Stimulated activated CD8-positive, alpha-beta memory T cell treated with anti-CD3 and anti-CD28 coated beads, Interleukin-12 subunit alpha, Interleukin-12 subunit beta, amount 100 ng/mL, for 24 hours (primary cell): ENCODE measurements around the gene ZNF354C.

Source experiments
- DNase-seq: peaks from one replicate; pipeline ENCODE4 v3.0.0-alpha.2; 2020; ENCODE audit errors: extremely low read depth

ZNF354C gene

GRCh38 chr5:179127136-179128040 lies 67.2 kb downstream of the ZNF354C start:
- DNase-seq = no peak

GRCh38 chr5:179128041-179128365 lies 67.8 kb downstream of the ZNF354C start:
- DNase-seq = no peak

GRCh38 chr5:179128976-179129375 lies 68.8 kb downstream of the ZNF354C start:
- DNase-seq = no peak

- no peak for DNase-seq
Observed at GRCh38 chr5:179129607-179130071, 69.5 kb downstream of the ZNF354C start.

GRCh38 chr5:179130101-179130681 lies 70.0 kb downstream of the ZNF354C start:
- no peak for DNase-seq

GRCh38 chr5:179131321-179131835 lies 71.2 kb downstream of the ZNF354C start:
- DNase-seq = no peak

DNA sequence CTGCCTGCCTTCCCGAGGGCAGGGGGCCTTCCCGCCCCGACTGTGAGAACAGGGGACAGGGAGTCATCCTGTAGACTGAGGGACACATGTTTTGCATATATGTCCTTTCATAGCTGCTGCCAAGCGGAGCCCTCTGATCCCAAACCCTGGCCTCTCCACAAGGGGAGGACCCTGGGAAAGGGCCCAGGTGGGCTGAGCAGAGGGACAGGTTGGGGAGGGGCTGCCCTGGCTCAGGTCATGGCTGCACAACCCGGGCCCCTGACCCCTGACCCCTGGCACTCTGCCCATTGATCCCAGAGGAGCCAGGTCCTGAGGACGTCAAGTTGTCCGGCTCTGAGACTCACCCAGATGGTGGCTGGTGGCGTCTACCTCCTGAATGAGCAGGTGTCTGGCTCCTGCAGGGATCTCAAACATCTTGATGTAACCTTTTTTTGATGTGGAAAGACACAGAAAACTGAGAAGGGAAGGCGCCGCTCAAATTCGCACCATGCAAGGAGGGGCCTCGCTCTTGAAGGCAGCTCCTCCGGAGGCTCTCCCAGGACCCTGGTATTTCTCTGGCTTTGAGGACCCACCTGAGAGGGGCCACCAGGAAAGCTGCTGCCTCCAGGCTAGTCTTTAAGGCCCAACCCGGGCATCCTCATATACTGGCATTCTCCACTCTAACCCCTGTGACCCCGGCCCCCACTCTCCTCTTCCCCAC lies 71.9 kb downstream of the ZNF354C start:
- DNase-seq = no peak

GRCh38 chr5:179132586-179133355 lies 72.6 kb downstream of the ZNF354C start:
- DNase-seq = no peak
